Astrocyte (in vitro differentiated cells and primary cell): Measurements from ENCODE around the gene ROBO3.

Experiments used
- CTCF ChIP-seq: IDR thresholded peaks from 2 replicates; pipeline ENCODE4 v1.5.1; 2011; ENCODE audit warnings: low read depth, mild to moderate bottlenecking, inconsistent platforms, low read length, moderate library complexity; ENCODE audit not compliant: insufficient read depth
- EZH2 ChIP-seq: IDR thresholded peaks from 2 replicates; pipeline ENCODE4 v1.6.1; 2012; ENCODE audit warnings: mild to moderate bottlenecking, low read length, inconsistent platforms; ENCODE audit not compliant: insufficient read depth

GRCh38 chr11:124867700-124868099 lies 2.5 kb downstream of the ROBO3 start:
- TF ChIP-seq CTCF (peak; percentile 33), EZH2 (no peak)
